ENCODE data around the gene DAZAP2.
"Not testable (repeated sequence)": the region's sequence is repeated elsewhere in the genome, so short reads cannot be mapped to it uniquely, and the experiment has no call there.

Gene DAZAP2

GRCh38 chr12:51247523-51248206 lies 9.0 kb downstream of the DAZAP2 start:
- DNase-seq (ENCODE audit: low read depth), result no peak

GRCh38 chr12:51253276-51253675 lies 14.7 kb downstream of the DAZAP2 start:
- DNase-seq (ENCODE audit: low read depth), result no peak

GRCh38 chr12:51254536-51254935 lies 15.9 kb downstream of the DAZAP2 start:
- DNase-seq (ENCODE audit: low read depth), result no peak

GRCh38 chr12:51259600-51259999 lies 21.0 kb downstream of the DAZAP2 start:
- DNase-seq (ENCODE audit: low read depth), result not testable (repeated sequence)

- no peak for DNase-seq (ENCODE audit: low read depth)
Measured at GRCh38 chr12:51262758-51263177, 24.1 kb downstream of the DAZAP2 start.

GRCh38 chr12:51263341-51263740 lies 24.7 kb downstream of the DAZAP2 start:
- DNase-seq (ENCODE audit: low read depth), result no peak

GRCh38 chr12:51264297-51264696 lies 25.7 kb downstream of the DAZAP2 start:
- no peak for DNase-seq (ENCODE audit: low read depth)

GRCh38 chr12:51265024-51265423 lies 26.4 kb downstream of the DAZAP2 start:
- DNase-seq (ENCODE audit: low read depth), result no peak

GRCh38 chr12:51269174-51270066 lies 30.8 kb downstream of the DAZAP2 start:
- DNase-seq (ENCODE audit: low read depth), result peak; percentile 30

GRCh38 chr12:51270067-51270950 lies 31.7 kb downstream of the DAZAP2 start, which contains the start of gene SMAGP:
Gene SMAGP (minus strand): TSS chr12:51270415. CDS start chr12:51269278, 1,137 bp downstream.
- DNase-seq (ENCODE audit: low read depth), result peak; percentile 36

GRCh38 chr12:51270951-51271518 lies 32.4 kb downstream of the DAZAP2 start:
- no peak for DNase-seq (ENCODE audit: low read depth)

- not testable (repeated sequence) for DNase-seq (ENCODE audit: low read depth)
Measured at GRCh38 chr12:51272810-51273209, 34.2 kb downstream of the DAZAP2 start.

- no peak for DNase-seq (ENCODE audit: low read depth)
Measured at GRCh38 chr12:51275088-51275487, 36.5 kb downstream of the DAZAP2 start.

- DNase-seq (ENCODE audit: low read depth), result no peak
Measured at GRCh38 chr12:51281202-51281924, 42.7 kb downstream of the DAZAP2 start.

- DNase-seq (ENCODE audit: low read depth), result no peak
Measured at GRCh38 chr12:51285843-51286242, 47.2 kb downstream of the DAZAP2 start.

GRCh38 chr12:51291603-51292513 lies 53.2 kb downstream of the DAZAP2 start:
- not testable (repeated sequence) for DNase-seq (ENCODE audit: low read depth)

All from stimulated activated CD8-positive, alpha-beta memory T cell treated with anti-CD3 and anti-CD28 coated beads, Interleukin-4, amount 100 ng/mL, for 24 hours (primary cell).